DND-41 (cell line): Measurements from ENCODE around the gene ARF1.

ENCODE experiments used
- CTCF ChIP-seq: IDR thresholded peaks from 2 replicates; pipeline ENCODE4 v1.5.1; 2012; ENCODE audit warnings: borderline replicate concordance, low read length, moderate library complexity, mild to moderate bottlenecking; ENCODE audit not compliant: poor library complexity, severe bottlenecking; ENCODE audit errors: extremely low read depth
- EZH2 ChIP-seq: IDR thresholded peaks from 3 replicates; pipeline ENCODE4 v1.6.1; 2012; ENCODE audit warnings: borderline replicate concordance, low read depth, mild to moderate bottlenecking, moderate library complexity, low read length, inconsistent platforms; ENCODE audit not compliant: severe bottlenecking

- TF ChIP-seq CTCF (no peak), EZH2 (no peak)
These were observed 28.0 kb downstream of the ARF1 start for GRCh38 chr1:228110556-228110955.
